Measurements from ENCODE around the gene POLH.
"Not testable (repeated sequence)": the region's sequence is repeated elsewhere in the genome, so short reads cannot be mapped to it uniquely, and the experiment has no call there.

POLH gene

DNA sequence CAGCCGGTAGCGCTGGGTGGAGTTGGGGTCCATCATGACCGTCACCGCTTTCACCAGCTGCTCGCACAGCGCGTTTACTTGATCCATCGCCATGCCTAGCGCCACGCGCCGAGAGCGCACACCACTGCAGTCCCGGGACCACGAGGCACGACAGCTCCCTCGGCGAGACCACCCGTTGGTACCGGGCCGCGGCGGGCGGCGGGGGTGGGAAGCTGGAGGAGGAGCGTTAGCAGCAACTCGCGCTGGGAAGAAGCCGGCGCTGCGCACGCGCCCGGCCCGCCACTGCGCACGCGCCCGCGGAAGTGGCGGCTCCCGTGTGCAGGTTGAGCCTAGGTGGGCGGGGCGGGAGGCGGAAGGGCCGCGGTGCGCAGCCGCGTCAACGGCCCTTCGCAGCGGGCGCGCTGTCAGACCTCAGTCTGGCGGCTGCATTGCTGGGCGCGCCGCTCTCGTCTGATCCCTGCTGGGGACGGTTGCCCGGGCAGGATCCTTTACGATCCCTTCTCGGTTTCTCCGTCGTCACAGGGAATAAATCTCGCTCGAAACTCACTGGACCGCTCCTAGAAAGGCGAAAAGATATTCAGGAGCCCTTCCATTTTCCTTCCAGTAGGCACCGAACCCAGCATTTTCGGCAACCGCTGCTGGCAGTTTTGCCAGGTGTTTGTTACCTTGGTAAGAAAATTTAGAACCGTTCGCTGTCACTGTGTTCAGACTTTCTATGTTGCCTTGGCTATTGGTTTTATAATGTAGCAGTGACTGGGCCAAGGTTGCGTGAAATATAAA, at the start of gene POLH, which contains the start of gene XPO5:
TSS of gene POLH (plus strand) at position 414 of the 780 bp plus-strand sequence. CDS start 6,135 bp downstream, outside the sequence.
TSS of gene XPO5 (minus strand) at position 267 of the 780 bp plus-strand sequence. CDS start at position 93, 174 bp downstream.
- peak; percentile 74 for DNase-seq (ENCODE audit: low read depth in 2 of 2)

DNA sequence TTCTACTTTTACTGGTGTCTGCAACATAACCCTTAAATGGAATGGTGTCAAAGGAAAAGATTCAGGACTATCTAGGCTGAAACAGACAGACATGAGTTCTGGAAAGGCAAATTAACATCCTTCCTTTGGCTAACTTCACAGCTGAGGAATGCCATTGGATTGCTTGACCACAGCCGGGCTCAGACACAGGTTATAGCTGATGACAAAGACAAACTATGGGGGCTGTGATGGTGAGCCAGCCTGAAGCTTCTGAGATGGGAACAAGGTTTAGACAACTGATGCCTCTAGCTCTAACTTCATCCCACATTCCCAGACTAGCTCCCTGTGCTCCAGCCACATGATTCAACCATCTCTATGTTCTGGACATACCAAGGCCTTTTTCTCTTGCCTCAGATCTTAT, 43.8 kb upstream of the POLH start:
- no peak for DNase-seq (ENCODE audit: low read depth in 2 of 2)

DNA sequence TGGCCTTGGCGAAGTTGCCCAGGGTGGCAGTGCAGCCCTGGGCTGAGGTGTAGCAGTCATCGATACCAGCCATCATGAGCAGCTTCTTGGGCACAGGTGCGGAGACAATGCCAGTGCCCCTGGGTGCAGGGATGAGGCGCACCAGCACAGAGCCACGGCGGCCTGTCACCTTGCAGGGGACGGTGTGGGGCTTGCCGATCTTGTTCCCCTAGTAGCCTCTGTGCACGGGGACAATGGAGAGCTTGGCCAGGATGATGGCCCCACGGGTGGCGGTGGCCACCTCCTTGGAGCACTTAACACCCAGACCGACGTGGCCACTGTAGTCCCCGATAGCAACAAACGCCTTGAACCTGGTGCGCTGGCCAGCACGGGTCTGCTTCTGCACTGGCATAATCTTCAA, 37.0 kb upstream of the POLH start:
- DNase-seq (ENCODE audit: low read depth in 2 of 2): not testable (repeated sequence)

DNA sequence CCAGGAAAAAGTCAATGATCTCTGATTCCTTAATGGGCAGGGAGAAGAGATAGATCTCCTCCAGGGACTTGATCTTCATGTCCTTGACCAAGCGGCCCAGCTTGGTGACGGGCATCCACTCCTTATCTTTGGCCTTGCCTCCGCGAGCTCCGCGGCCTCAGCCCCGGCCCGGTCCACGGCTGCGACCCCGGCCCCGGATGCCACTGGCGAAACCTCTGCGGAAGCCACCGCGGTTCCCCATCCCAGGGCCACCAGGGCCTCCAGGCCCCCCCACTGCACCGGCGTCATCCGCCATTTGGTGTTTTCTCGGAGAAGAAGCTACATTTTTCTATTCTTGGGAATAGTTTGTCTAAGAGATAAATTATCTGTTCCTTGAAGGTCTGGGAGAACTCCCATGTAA, 36.6 kb upstream of the POLH start:
- DNase-seq (ENCODE audit: low read depth in 2 of 2): not testable (repeated sequence)

DNA sequence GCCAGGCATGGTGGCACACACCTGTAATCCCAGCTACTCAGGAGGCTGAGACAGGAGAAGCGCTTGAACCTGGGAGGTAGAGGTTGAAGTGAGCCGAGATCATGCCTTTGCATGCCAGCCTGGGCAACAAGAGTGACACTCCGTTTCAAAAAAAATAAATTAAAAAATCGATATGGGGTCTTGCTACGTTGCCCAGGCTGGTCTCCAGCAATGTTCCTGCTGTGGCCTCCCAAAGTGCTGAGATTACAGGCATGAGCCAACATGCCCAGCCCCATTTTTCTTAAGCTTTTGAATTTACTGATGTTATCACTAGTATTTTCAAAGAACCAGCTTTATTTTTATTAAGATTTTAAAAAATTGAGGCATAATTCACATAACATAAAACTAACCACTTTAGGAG, 35.5 kb upstream of the POLH start:
- DNase-seq (ENCODE audit: low read depth in 2 of 2): no peak

DNA sequence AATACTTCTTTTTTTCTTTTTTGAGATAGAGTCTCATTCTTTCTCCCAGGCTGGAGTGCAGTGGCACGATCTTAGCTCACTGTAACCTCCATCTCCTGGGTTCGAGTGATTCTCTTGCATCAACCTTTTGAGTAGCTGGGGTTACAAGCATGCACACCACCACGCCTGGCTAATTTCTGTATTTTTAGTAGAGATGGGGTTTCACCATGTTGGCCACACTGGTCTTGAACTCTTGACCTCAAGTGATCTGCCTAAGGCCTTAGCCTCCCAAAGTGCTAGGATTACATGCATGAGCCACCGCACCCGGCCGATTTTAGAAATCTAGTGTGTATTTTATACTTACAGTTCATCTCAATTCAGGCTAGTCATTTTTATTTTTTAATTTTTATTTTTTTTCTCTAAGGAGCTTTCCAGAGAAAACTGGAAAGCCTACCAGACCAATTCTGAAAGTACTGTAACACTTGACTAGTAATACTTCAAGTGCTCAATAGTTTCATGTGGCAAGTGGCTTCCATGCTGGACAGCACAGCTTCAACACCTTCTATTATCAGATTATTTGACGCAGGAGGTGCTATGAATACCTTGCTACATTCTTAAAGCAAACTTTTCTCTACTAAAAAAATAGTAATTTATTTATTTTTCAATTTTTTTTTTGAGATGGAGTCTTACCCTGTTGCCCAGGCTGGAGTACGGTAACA, 34.1 kb upstream of the POLH start:
- DNase-seq (ENCODE audit: low read depth in 2 of 2): no peak

DNA sequence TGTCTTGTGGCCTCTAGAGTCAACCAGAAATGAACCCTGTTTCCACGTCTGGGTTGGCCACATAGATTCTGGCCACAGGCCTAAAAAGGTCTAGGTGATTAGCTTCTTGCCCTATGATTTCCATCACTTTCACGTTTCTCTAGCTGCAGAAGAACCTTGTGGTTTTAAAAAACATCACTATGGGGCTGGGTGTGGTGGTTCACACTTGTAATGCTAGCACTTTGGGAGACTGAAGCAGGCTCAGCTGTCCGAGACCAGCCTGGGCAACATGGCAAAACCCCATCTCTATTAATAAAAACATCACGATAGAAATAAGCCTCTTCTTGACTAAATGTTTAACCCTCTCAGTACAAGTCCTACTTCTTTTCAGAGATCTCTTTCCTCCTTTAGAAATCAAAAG, 31.5 kb upstream of the POLH start:
- DNase-seq (ENCODE audit: low read depth in 2 of 2): no peak

DNA sequence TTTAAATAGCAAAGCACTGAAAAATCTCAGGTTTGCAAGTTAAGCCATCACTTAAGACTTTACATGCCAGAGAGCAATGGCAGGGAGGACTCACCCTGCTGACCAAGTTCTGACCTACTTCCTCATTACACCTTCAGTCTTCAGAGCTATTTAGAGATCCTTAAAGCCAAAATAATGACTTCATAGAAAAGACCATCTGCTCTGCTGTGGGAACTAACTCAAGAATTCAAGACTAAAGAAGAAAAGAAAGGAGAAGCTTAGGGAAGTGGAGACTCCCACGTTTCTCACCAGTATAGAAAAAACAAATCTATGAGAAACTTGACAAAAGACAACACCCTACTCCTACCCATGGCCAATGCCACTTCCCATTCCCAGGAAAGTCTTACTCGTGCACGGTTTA, 28.8 kb upstream of the POLH start:
- no peak for DNase-seq (ENCODE audit: low read depth in 2 of 2)

DNA sequence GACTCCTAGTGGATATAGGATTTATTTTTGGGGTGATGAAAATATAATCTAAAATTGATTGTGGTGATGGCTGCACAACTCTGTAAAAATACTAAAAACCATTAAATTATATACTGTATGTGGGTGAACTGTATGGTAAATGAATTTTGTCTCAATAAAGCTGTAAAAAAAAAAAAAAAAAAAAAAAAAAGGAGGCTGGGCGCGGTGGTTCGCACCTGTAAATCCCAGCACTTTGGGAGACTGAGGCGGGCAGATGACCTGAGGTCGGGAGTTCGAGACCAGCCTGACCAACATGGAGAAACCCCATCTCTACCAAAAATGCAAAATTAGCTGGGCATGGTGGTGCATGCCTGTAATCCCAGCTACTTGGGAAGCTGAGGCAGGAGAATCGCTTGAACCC, 18.4 kb upstream of the POLH start:
- not testable (repeated sequence) for DNase-seq (ENCODE audit: low read depth in 2 of 2)

DNA sequence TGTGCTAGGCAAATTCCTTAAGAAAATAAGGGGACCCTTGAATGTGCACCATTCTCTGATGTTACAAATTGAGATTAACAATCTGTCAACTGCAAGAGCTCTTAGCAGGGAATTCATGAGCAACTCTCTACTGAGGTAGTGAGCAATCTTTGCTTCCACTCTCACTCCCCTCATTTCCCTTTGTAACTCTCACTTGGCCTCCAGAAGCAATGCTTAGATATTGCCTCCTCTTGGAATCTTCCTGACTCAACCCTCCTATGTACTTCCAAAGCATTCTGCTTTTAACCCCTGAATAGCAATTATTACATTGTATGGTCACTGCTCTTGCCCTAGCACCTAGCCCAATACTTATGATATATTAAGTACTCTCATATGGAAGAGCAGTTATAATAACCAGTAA, 16.7 kb upstream of the POLH start:
- DNase-seq (ENCODE audit: low read depth in 2 of 2): no peak

DNA sequence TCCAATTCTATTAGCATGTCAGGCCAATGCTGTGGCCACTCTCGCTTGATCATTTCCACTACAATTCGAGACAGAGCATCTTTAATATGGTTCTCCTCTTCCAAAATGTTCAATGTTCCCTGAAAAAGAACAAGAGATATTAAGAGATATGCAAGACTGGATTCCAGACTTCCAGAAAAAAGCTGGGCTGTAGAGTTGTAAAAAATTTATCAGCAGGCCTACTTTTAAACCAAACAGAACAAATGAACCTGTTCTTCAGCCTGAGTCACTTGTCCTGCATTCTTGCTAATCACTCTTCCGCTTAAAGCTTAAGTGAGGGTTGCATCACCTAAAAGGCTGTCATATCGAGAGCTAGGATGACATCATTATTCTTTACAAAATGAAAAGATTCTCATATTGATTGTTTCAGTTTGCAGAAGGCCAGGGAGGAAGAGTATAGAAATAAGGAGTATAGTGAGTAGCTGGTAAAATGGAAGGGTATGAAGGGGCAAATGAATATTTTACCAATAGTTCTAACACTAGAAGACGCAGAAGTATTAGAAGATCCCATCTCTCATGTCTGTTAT, 5.0 kb upstream of the POLH start:
- DNase-seq (ENCODE audit: low read depth in 2 of 2): no peak

DNA sequence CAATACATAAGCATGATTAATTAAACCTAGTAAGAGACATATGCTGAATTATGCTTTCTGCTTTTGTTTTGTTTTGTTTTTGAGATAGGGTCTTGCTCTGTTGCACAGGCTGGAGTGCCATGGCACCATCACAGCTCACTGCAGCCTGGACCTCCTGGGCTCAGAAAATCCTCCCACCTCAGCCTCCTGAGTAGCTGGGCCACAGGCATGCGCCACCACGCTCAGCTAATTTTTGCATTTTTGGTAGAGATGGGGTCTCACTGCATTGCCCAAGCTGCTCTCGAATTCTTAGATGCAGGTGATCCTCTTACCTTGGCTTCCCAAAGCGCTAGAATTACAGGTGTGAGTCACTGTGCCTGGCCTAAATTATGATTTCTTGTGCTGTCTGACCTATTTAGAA, 4.0 kb upstream of the POLH start:
- no peak for DNase-seq (ENCODE audit: low read depth in 2 of 2)

DNA sequence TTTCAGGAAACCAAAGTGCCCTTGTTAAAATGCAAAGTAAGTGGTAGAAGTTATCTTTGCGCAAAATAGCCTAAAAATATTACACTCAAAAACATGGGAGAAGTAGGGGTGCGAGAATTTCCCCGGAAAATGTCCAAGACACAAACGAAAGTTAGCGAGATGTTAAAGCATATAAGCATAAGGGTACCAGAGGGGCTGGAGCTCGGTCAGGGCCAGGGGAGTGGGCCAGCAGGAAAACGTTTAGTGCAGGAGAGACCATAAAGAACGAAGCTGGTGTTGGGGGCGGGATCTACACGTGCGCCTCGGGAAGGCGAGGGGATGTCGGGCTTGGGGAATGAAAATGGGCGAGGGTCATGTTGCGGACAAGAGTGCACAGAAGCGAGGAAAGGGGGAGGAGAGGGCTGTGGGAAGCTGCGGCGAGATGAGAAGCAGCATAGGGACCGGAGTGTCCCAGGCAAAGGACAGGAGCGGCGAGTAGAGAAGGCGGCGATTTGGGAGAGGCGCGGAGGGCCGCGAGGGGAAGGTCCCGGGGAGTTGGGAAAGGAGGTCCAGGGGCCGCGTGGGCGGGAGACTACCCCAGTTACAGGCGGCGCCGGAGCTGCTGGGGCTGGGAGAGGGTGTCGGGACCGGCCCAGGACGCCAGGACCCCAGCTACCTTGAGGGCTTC, 747 bp upstream of the POLH start:
- DNase-seq (ENCODE audit: low read depth in 2 of 2): no peak

DNA sequence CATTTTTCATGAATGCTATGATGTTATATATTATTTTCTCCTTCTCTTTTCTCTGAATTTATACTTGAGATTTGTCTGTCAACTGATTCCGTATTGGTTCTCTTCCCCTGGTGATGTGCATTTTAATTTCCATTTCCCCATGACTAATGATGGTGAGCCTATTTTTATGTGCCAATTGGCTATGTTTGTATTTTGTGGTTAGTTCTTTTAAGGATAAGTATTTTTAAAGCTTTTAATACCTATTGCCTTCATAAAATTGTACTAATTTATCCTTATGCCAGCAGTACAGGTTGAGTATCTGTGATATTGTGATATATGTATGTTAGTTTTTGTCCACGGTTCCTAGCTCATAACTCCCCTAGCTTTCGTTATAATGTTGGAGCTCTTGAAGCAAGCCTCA, 2.8 kb downstream of the POLH start:
- no peak for DNase-seq (ENCODE audit: low read depth in 2 of 2)

DNA sequence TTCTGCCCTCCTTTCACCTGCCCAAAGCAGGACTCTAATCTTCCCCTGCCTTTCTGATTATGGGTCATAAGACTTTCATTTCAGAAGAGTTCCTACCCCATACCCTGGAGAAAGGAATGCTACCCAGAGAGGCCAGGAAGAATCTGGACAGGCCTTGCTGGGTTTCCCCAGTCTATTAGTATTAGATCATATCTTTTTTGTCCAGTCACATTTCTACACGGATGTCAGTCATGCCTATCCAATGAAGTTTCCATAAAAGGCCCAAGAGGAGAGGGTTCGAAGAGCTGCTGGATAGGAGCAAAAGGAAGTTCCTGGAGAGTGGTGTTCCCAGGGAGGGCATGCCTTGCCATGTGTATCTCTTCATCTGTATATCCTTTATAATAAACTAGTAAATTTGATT, 3.2 kb downstream of the POLH start:
- no peak for DNase-seq (ENCODE audit: low read depth in 2 of 2)

DNA sequence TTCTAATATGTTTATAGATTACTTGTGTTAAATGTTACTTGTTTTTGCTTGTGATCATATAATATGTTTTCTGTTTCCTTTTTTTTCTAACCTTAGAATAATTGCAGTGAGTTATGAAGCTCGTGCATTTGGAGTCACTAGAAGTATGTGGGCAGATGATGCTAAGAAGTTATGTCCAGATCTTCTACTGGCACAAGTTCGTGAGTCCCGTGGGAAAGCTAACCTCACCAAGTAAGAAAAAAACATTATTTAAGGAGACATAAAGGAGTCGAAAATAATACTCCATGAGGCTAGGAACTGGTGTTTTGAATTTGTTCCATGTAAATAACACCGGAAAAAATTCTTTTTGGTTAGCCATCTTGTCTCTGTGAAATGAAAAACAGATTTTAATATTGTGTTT, 6.9 kb downstream of the POLH start:
- no peak for DNase-seq (ENCODE audit: low read depth in 2 of 2)

DNA sequence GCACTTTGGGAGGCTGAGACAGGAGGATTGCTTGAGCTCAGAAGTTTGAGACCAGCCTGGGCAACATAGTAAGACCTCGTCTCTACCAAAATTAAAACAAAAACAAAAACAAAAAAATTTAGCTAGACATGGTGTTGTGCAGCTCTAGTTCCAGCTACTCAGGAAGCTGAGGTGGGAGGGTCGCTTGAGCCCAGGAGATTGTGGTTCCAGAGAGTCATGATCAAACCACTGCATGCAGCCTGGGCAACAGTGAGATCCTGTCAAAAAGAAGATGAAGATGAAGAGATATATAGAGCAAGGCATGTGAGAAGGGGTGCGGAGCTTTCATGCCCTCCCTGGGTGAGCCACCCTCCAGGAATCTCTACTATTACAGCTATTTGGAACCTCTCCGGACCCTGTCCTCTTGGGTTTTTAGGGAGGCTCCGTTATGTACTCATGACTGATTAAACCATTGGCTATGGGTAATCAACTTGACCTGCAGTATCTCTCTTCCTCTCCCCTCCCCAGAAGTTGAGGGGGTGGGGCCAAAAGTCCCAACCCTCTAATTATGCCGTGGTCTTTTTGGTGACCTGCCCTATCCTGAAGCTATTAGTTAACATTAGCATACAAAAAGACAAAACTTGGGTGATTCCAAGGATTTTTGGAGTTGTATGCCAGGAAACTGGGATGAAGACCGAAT, 9.0 kb downstream of the POLH start:
- DNase-seq (ENCODE audit: low read depth in 2 of 2): no peak

DNA sequence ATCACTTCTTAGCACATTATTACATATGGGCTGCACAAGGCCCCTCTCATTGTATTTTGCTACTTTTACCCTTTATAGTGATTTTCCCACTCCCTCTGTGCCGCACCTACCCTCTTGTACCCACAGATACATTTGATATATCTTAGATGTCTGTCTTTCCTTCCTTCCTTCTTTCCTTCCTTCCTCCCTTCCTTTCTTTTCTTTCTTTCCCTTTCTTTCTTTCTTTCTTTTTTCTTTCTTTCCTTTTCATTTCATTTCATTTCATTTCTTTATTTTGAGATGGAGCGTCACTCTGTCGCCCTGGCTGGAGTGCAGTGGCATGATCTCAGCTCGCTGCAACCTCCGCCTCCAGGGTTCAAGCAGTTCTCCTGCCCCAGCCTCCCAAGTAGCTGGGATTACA, 12.2 kb downstream of the POLH start:
- DNase-seq (ENCODE audit: low read depth in 2 of 2): no peak

DNA sequence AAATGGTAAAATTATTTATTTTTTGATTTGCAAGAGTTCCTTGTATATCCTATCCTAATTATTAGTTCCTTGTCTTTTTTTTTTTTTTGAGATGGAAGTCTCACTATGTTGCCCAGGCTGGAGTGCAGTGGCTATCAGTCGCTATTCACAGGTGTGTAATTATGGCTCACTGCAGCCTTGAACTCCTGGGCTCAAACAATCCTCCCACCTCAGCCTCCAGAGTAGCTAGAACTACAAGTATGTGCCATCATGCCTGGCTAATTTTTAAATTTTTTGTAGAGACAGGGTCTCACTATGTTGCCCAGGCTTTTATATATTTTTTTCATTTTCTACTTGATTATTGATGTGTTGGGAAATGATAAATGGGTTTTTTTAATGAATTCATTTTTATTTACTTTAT, 13.6 kb downstream of the POLH start:
- not testable (repeated sequence) for DNase-seq (ENCODE audit: low read depth in 2 of 2)

DNA sequence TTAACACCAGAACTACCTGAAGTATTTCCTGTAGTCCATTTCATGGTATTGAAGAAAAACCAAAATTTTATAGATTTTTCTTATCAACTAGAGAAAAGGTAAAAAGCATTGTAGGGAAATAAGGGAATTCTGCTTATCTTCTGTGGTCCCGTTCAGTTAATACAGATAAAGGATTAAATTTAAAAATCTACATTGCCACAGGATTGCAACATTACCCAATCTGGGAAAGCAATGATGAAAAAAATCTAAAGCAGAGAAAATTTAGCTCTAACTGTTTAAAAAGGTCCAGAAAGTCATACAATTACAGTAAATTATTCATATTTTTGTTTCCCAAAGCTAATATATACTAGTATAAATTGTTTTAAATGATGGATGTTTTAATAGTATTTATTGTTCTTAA, 18.0 kb downstream of the POLH start:
- no peak for DNase-seq (ENCODE audit: low read depth in 2 of 2)

DNA sequence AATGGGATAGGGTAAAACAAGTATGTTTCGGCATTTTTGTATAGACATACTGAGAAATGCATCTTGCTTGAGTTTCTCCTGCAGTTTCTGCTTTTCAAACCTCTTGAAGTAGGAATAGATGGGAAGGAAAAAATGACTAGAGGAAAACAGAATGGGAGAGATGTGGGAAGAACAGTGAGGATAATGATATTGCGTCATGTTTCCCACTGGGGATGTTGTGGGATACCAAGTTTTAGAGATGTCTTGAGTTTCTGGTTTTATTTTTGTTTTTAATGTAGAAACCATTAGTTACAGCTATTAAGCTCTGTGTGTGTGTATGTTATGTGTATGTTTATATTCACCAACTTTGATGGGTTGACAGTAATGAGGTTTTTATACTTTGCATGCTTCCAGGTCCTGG, 24.6 kb downstream of the POLH start:
- DNase-seq (ENCODE audit: low read depth in 2 of 2): no peak

DNA sequence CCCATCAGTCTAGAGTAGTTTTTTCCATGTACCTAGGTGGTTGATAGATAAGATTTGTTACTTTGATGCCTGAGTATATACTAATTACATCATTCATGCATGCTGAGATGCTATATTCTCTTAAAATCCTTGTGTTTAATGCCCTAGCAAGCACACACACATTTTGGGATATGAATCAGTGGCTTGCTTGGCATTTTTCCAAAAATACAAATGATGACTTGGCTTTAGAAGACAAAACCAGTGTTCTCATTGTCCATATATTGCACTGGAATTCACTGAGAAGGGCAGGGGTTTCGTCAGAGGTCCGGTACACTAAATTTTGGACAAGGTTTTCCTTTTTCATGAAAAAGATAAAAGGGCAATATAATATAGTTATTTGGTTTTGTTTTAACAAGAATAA, 28.2 kb downstream of the POLH start:
- peak; percentile 39 to 48 for DNase-seq (ENCODE audit: low read depth in 2 of 2)

All from fibroblast of skin of left quadriceps (primary cell).